Transverse colon (tissue), 4 donors: Measurements from ENCODE around the gene MRPL20. TPM values are rescaled to one million over a fixed set of nuclear protein-coding genes. Genes with fewer than 3 reads are reported as not detected.
"Not testable (repeated sequence)": the region's sequence is repeated elsewhere in the genome, so short reads cannot be mapped to it uniquely, and the experiment has no call there.

Experiments
- DNase-seq: peaks from one replicate; pipeline ENCODE4 v3.0.0-alpha.2; 2019
- H3K27ac ChIP-seq, 4 donors: fragments of 200-600 bp; sonication (generic); 2 replicates each; pipeline ENCODE4 v1.5.1; 2016 to 2018; ENCODE audit warnings: inconsistent platforms in 4 of 4
- H3K27me3 ChIP-seq: fragments of 200-600 bp; sonication (generic); 2 replicates; pipeline ENCODE4 v1.5.1; 2017; ENCODE audit warnings: inconsistent platforms
- H3K36me3 ChIP-seq, 4 donors: fragments of 200-600 bp; sonication (generic); 2 replicates each; pipeline ENCODE4 v1.5.1; 2017 to 2019; ENCODE audit warnings: inconsistent platforms in 4 of 4
- H3K4me1 ChIP-seq, 4 donors: fragments of 200-600 bp; sonication (generic); 2 replicates each; pipeline ENCODE4 v1.5.1; 2017 to 2020; ENCODE audit warnings: inconsistent platforms in 4 of 4
- H3K4me3 ChIP-seq, 4 donors: fragments of 200-600 bp; sonication (generic); 1 replicate in 1 of 4; 2 replicates in 3 of 4; pipeline versions ENCODE4 v1.5.1 to v1.6.1; 2017 to 2019; ENCODE audit warnings: inconsistent platforms in 4 of 4
- H3K9me3 ChIP-seq, 2 donors: fragments of 200-600 bp; sonication (generic); 2 replicates each; pipeline ENCODE4 v1.5.1; 2017 to 2019; ENCODE audit warnings: inconsistent platforms in 2 of 2
- EP300 ChIP-seq: sonication (generic); formaldehyde crosslinking; IDR thresholded peaks from one replicate; pipeline ENCODE4 v1.6.1; 2017; ENCODE audit warnings: antibody characterized with exemption, low read depth
- POLR2A ChIP-seq: fragments of 450-650 bp; IDR thresholded peaks from one replicate; pipeline ENCODE4 v1.6.1; 2016; ENCODE audit warnings: antibody characterized with exemption, mild to moderate bottlenecking, moderate library complexity
- POLR2AphosphoS5 ChIP-seq, 3 donors: sonication (generic); formaldehyde crosslinking; IDR thresholded peaks; one replicate each; pipeline ENCODE4 v1.6.1; 2016; ENCODE audit warnings: antibody characterized with exemption in 3 of 3
- WGBS, 2 donors: methylation state at CpG; one replicate each; pipeline ENCODE4 v1.1.5; 2018; ENCODE audit warnings: low coverage in 1 of 2; 5-methylcytosine and 5-hydroxymethylcytosine counted together
- in situ Hi-C, 4 donors: fragments of 200-750 bp; cut with MboI; loops; one replicate each; pipeline versions ENCODE4 v1.15.0 to v1.15.1; 2017; ENCODE audit warnings: low sequenced_read_pairs in 3 of 4, low pct_ligation_motif_present in 1 of 4, low pct_unique_long_range_greater_than_20kb in 1 of 4
- intact Hi-C: fragments of 100-400 bp; cut with DNase I; formaldehyde crosslinking; loops from one replicate; pipeline ENCODE4 v1.15.1; 2023; ENCODE audit warnings: low total_unique reads
- total RNA-seq, 4 donors: library from RNA; depleted of rRNA; stranded (reverse); fragments of >200 nt; gene quantifications; one replicate each; pipeline ENCODE4 v1.1.0, GENCODE V29; 2016
- TF ChIP-seq, protein P1 (sequence below), 5 experiments: fragments of 200-600 bp in 3 of 5; fragments of 450-650 bp in 2 of 5; sonication (generic) in 3 of 5; IDR thresholded peaks; 1 replicate in 2 of 5; 2 replicates in 3 of 5; pipeline ENCODE4 v1.5.1; 2016 to 2017; ENCODE audit warnings: antibody characterized with exemption in 5 of 5, inconsistent platforms in 3 of 5, mild to moderate bottlenecking in 2 of 5, moderate library complexity in 1 of 5

The MRPL20 gene
- total RNA-seq, 4 donors from 2014 or later: 40.0 to 183 (median 97.0) TPM

DNA sequence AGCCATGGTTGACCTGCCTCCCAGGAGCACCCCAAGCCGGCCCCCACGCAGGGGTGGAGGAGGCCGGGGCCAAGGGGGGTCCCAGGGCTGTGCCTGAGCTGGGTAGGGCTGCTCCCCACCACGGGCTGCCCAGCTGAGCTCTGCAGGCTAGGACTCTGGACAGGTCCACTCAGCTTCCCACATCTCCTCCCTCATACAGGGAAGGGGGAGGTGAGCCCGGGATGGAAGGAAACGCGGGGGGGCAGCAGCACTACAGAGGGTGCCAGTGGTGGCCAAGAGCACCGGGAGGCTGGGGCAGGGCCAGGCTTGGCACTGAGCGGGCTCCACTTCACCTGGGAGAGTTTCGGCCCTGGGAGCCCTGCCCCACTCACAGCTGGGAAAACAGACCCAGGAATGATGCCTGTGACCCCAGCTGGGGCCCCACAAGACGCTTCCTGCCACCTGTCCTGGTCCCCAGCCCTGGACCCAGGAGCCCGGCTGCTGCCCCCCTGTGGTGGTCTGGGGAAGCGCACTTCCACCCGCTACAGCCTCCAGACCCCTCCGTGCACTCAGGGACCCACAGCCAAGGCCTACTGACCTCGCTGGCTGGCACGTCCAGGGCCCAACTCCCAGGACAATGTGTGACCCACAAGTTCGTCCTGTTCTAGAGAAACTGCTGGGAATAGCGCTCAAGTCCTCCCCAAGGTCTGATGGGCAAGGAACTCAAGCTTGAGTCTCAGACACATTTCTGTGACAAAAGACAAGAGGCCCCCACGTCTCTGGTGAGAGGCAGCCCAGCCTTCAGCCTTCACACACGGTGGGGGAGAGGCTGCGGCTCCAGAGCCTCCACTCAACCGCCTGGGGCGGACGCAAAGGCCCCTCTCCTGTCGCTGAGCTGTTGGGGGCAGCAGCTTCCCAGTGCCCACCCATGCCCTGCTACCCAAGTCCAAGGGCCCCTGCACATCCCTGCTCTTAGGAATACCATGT is 35.1 kb downstream of the MRPL20 start:
- peaks cover 26 to 34% (median 30%) of the 10 kb centered on the region in 4 donors for H3K4me1 ChIP-seq
- TF ChIP-seq EP300 (no peak), POLR2AphosphoS5 (IDR thresholded peaks at IDR 0.05) (peak in 1 of 3 donors; percentile 19), POLR2A (no peak)
- TF ChIP-seq, protein P1, sequence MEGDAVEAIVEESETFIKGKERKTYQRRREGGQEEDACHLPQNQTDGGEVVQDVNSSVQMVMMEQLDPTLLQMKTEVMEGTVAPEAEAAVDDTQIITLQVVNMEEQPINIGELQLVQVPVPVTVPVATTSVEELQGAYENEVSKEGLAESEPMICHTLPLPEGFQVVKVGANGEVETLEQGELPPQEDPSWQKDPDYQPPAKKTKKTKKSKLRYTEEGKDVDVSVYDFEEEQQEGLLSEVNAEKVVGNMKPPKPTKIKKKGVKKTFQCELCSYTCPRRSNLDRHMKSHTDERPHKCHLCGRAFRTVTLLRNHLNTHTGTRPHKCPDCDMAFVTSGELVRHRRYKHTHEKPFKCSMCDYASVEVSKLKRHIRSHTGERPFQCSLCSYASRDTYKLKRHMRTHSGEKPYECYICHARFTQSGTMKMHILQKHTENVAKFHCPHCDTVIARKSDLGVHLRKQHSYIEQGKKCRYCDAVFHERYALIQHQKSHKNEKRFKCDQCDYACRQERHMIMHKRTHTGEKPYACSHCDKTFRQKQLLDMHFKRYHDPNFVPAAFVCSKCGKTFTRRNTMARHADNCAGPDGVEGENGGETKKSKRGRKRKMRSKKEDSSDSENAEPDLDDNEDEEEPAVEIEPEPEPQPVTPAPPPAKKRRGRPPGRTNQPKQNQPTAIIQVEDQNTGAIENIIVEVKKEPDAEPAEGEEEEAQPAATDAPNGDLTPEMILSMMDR (IDR thresholded peaks at IDR 0.05): peak; percentile 89 to 98 (median 96)
- no peak overlapping the region for H3K4me3 ChIP-seq
- H3K27ac ChIP-seq: peak overlapping the region in 1 of 4 donors; percentile 24
- H3K36me3 ChIP-seq: no peaks in the 10 kb centered on the region
- H3K9me3 ChIP-seq: no peaks in the 10 kb centered on the region
- in situ Hi-C loops (no loop called here), intact Hi-C loops (loop anchor here (10.0 kb wide), 1 partner anchor 357 kb away; the partner anchor contains the start of gene ISG15)
- 33% methylated on average over 25 of the region's 26 CpGs; no CpG with 5 or more reads in 1 of the 2 donors for WGBS, 2 donors
- no peaks in the 10 kb centered on the region for H3K27me3 ChIP-seq
- DNase-seq: peak; percentile 78

DNA sequence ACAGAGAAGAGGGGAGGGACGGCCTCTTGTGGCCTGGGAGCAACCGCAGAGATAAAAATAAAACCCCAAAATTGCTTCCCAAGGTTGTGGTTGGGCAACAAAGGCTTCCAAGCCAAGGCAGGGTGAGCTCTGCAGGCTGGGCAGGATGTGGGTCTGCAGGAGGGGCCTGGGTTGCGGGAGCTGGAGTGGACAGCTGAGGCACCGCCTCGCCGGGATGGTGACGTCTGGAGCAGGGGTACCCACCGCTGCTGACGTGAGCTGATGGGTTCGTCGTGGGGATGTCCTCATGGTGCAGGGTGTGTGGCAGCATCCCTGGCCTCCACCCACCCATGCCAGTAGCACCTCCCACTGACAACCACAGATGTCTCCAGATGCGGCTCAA is 35.7 kb downstream of the MRPL20 start:
- WGBS, 2 donors: 50 to 100% methylated on average over 1 to 12 of the region's 12 CpGs
- H3K4me3 ChIP-seq: no peak overlapping the region
- intact Hi-C loops (loop anchor here (10.0 kb wide), 1 partner anchor 357 kb away; the partner anchor contains the start of gene ISG15), in situ Hi-C loops (no loop called here)
- no peak for DNase-seq
- H3K4me1 ChIP-seq: peaks cover 26 to 34% (median 30%) of the 10 kb centered on the region in 4 donors
- TF ChIP-seq POLR2A: no peak
- TF ChIP-seq POLR2AphosphoS5 (IDR thresholded peaks at IDR 0.05): no peak
- H3K9me3 ChIP-seq: no peaks in the 10 kb centered on the region
- no peaks in the 10 kb centered on the region for H3K36me3 ChIP-seq
- peak overlapping the region in 1 of 4 donors; percentile 24 for H3K27ac ChIP-seq
- H3K27me3 ChIP-seq: no peaks in the 10 kb centered on the region

DNA sequence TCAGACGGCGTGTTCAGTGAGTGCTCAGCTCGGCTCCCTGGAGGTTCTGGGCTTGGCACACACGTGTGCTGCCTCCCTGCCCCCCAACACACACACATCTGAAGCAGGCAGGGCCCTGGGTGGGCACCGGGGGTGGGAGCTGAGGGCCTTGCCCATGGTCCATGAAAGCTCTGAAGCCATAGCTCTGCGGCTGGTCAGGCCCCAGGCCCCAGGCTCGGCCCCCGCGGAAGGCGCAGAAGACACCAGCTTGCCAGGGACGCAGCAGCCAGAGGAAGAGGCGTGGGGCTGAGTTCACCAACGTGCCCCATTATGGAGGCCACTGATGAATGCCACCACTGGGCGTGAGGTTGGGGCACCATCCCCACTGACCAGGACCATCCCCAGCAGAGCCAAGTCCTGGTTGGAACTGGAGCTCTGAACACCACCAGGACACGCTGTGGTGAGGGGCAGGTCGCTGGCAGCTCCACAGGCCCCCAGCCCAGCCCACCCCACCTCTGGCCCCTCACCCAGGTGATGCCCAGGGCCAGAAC is 36.3 kb downstream of the MRPL20 start:
- TF ChIP-seq EP300 (no peak), POLR2AphosphoS5 (IDR thresholded peaks at IDR 0.05) (no peak), POLR2A (no peak)
- TF ChIP-seq, protein P1 (IDR thresholded peaks at IDR 0.05): no peak
- Histone ChIP-seq H3K4me1 (peaks cover 22 to 31% (median 27%) of the 10 kb centered on the region in 4 donors), H3K27me3 (no peaks in the 10 kb centered on the region), H3K36me3 (no peaks in the 10 kb centered on the region), H3K27ac (no peak overlapping the region), H3K9me3 (no peaks in the 10 kb centered on the region), H3K4me3 (no peak overlapping the region)
- intact Hi-C loops: loop anchor here (10.0 kb wide), 1 partner anchor 356 kb away; the partner anchor contains the start of gene ISG15
- 82% methylated on average over 16 of the region's 16 CpGs; no CpG with 5 or more reads in 1 of the 2 donors for WGBS, 2 donors
- in situ Hi-C loops: no loop called here
- DNase-seq: no peak

DNA sequence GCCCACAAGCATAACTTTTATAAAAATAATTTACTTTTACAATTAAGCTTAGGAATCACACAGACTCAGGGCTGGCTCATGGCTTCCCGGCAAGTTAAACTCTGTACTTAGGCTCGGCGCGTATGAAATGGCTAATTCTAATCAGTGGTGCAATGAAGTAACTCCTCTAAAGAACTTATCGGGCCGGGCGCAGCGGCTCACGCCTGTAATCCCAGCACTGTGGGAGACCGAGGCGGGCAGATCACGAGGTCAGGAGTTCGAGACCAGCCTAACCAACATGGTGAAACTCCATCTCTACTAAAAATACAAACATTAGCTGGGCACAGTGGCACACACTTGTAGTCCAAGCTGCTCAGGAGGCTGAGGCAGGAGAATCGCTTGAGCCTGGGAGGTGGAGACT is 37.0 kb downstream of the MRPL20 start:
- H3K9me3 ChIP-seq, H3K27ac ChIP-seq, H3K27me3 ChIP-seq, DNase-seq, H3K4me3 ChIP-seq, in situ Hi-C loops, H3K36me3 ChIP-seq: not testable (repeated sequence)
- 89% methylated on average over 14 of the region's 14 CpGs; no CpG with 5 or more reads in 1 of the 2 donors for WGBS, 2 donors
- intact Hi-C loops: loop anchor here (10.0 kb wide), 1 partner anchor 355 kb away; the partner anchor contains the start of gene ISG15
- peaks cover 20 to 28% (median 25%) of the 10 kb centered on the region in 4 donors for H3K4me1 ChIP-seq

DNA sequence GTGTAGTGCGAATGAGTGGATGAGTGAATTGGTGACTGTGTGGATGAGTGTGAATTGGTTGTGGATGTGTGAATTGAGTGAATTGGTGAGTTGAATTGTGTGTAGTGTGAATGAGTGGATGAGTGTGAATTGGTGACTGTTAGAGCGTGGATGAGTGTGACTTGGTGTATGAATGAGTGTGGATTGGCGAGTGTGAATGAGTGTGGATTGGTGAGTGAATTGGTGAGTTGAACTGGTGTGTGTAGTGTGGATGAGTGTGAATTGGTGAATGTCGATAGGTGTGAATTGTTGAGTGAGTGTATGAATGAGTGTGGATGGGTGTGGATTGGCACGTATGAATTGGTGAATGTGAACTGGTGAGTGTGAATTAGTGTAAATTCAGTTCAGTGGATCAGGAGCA is 39.8 kb downstream of the MRPL20 start:
- whole genome bisulfite sequencing, 2 donors: 97 to 100% methylated on average over 5 of the region's 5 CpGs
- in situ Hi-C loops: no loop called here

More for the DNA sequence above, 39.8 kb downstream of the MRPL20 start:
- no peaks in the 10 kb centered on the region for H3K9me3 ChIP-seq
- TF ChIP-seq POLR2A (no peak), EP300 (no peak), POLR2AphosphoS5 (IDR thresholded peaks at IDR 0.05) (no peak)
- TF ChIP-seq, protein P1 (IDR thresholded peaks at IDR 0.05): no peak
- H3K27me3 ChIP-seq: no peaks in the 10 kb centered on the region
- H3K4me1 ChIP-seq: peaks cover 7 to 11% (median 9%) of the 10 kb centered on the region in 4 donors
- no peak for DNase-seq
- H3K4me3 ChIP-seq: no peak overlapping the region
- intact Hi-C loops: no loop called here
- H3K27ac ChIP-seq: no peak overlapping the region
- H3K36me3 ChIP-seq: no peaks in the 10 kb centered on the region
